DOHH2 (cell line): Measurements from ENCODE around the gene RARA.

Experiments used
- H3F3A ChIP-seq: fragments of 200-600 bp; sonication (generic), shearing (Covaris generic); 2 replicates; pipeline ENCODE4 v1.6.0; 2016; ENCODE audit warnings: antibody characterized with exemption, mild to moderate bottlenecking; ENCODE audit not compliant: control insufficient read depth, insufficient read depth
- H3K27ac ChIP-seq: fragments of 200-600 bp; sonication (generic); 2 replicates; pipeline ENCODE4 v1.5.1; 2014; ENCODE audit warnings: low read depth, mild to moderate bottlenecking, low read length, moderate library complexity
- H3K27me3 ChIP-seq: fragments of 200-600 bp; sonication (generic); 2 replicates; pipeline ENCODE4 v1.6.1; 2014; ENCODE audit warnings: mild to moderate bottlenecking, low read length, mixed read lengths; ENCODE audit not compliant: control insufficient read depth
- H3K36me3 ChIP-seq: fragments of 200-600 bp; sonication (generic); 2 replicates; pipeline ENCODE4 v1.6.1; 2014; ENCODE audit warnings: mild to moderate bottlenecking, low read length, moderate library complexity, mixed read lengths; ENCODE audit not compliant: control insufficient read depth
- H3K4me1 ChIP-seq: fragments of 200-600 bp; sonication (generic); 2 replicates; pipeline ENCODE4 v1.6.1; 2014; ENCODE audit warnings: mild to moderate bottlenecking, low read length, mixed read lengths; ENCODE audit not compliant: control insufficient read depth
- H3K4me2 ChIP-seq: fragments of 200-600 bp; sonication (generic); 2 replicates; pipeline ENCODE4 v1.6.0; 2014; ENCODE audit warnings: mild to moderate bottlenecking, low read length, moderate library complexity
- H3K4me3 ChIP-seq: fragments of 200-600 bp; sonication (generic); 2 replicates; pipeline ENCODE4 v1.5.1; 2014; ENCODE audit warnings: mild to moderate bottlenecking, low read length, mixed read lengths
- H3K79me2 ChIP-seq: fragments of 200-600 bp; sonication (generic); 2 replicates; pipeline ENCODE4 v1.6.1; 2014; ENCODE audit warnings: mild to moderate bottlenecking, low read length, mixed read lengths; ENCODE audit not compliant: control insufficient read depth
- H3K9me2 ChIP-seq: fragments of 200-600 bp; sonication (generic); replicated peaks from 2 replicates; pipeline ENCODE4 v1.6.1; 2014; ENCODE audit warnings: mild to moderate bottlenecking, low read length, mixed read lengths; ENCODE audit not compliant: control insufficient read depth
- H3K9me3 ChIP-seq: fragments of 200-600 bp; sonication (generic); 2 replicates; pipeline ENCODE4 v1.6.1; 2014; ENCODE audit warnings: antibody characterized with exemption, low read length, mixed read lengths; ENCODE audit not compliant: control insufficient read depth, insufficient read depth
- H4K20me1 ChIP-seq: fragments of 200-600 bp; sonication (generic); 2 replicates; pipeline ENCODE4 v1.6.0; 2014; ENCODE audit warnings: low read depth, mild to moderate bottlenecking, antibody characterized with exemption, low read length, moderate library complexity; ENCODE audit not compliant: control insufficient read depth, insufficient read depth
- CTCF ChIP-seq: fragments of 200-600 bp; sonication (generic); IDR thresholded peaks from one replicate; pipeline ENCODE4 v1.5.1; 2014; ENCODE audit warnings: antibody characterized with exemption, mild to moderate bottlenecking, low read depth, low read length; ENCODE audit not compliant: poor library complexity, severe bottlenecking
- EZH2phosphoT487 ChIP-seq: fragments of 200-600 bp; sonication (generic); IDR thresholded peaks from 2 replicates; pipeline ENCODE4 v1.6.1; 2017; ENCODE audit warnings: borderline replicate concordance, mild to moderate bottlenecking, antibody characterized with exemption, low read length, moderate library complexity, mixed read lengths

RARA gene

GRCh38 chr17:40264458-40265185 lies 44.4 kb upstream of the RARA start:
- Histone ChIP-seq H3K9me2 (no peaks in the 10 kb centered on the region), H3K4me3 (no peak overlapping the region), H4K20me1 (no peaks in the 10 kb centered on the region), H3K4me1 (no peaks in the 10 kb centered on the region), H3K9me3 (no peaks in the 10 kb centered on the region), H3K27me3 (no peaks in the 10 kb centered on the region), H3K79me2 (no peaks in the 10 kb centered on the region), H3K27ac (no peak overlapping the region), H3F3A (no peaks in the 10 kb centered on the region), H3K36me3 (peaks cover 28% of the 10 kb centered on the region), H3K4me2 (no peak overlapping the region)
- no peak for TF ChIP-seq EZH2phosphoT487
- TF ChIP-seq CTCF, result no peak

GRCh38 chr17:40265337-40265736 lies 43.6 kb upstream of the RARA start:
- Histone ChIP-seq H3K4me3 (no peak overlapping the region), H3K4me2 (no peak overlapping the region), H3K4me1 (no peaks in the 10 kb centered on the region), H3K27me3 (no peaks in the 10 kb centered on the region), H3K9me2 (no peaks in the 10 kb centered on the region), H3F3A (no peaks in the 10 kb centered on the region), H3K9me3 (no peaks in the 10 kb centered on the region), H3K79me2 (no peaks in the 10 kb centered on the region), H3K27ac (no peak overlapping the region), H4K20me1 (no peaks in the 10 kb centered on the region), H3K36me3 (peaks cover 25% of the 10 kb centered on the region)
- no peak for TF ChIP-seq EZH2phosphoT487
- no peak for TF ChIP-seq CTCF

GRCh38 chr17:40266882-40267281 lies 42.1 kb upstream of the RARA start:
- Histone ChIP-seq H3K27ac (no peak overlapping the region), H3F3A (no peaks in the 10 kb centered on the region), H3K4me3 (no peak overlapping the region), H3K9me3 (no peaks in the 10 kb centered on the region), H3K4me2 (no peak overlapping the region), H4K20me1 (no peaks in the 10 kb centered on the region), H3K79me2 (no peaks in the 10 kb centered on the region), H3K9me2 (no peaks in the 10 kb centered on the region), H3K4me1 (no peaks in the 10 kb centered on the region), H3K36me3 (peaks cover 21% of the 10 kb centered on the region), H3K27me3 (no peaks in the 10 kb centered on the region)
- no peak for TF ChIP-seq CTCF
- no peak for TF ChIP-seq EZH2phosphoT487
